HEK293 (cell line): ENCODE measurements around the gene NFAT5.

ENCODE experiments used
- CTCF ChIA-PET: fragments of 350-600 bp; formaldehyde crosslinking; extraction: SDS; loops from one replicate; lab custom pipeline; 2021; ENCODE audit warnings: antibody characterized with exemption; lab: Yijun Ruan, JAX
- POLR2A ChIA-PET: fragments of 300-600 bp; formaldehyde crosslinking; extraction: SDS; loops from one replicate; lab custom pipeline; 2020; ENCODE audit warnings: antibody characterized with exemption, inconsistent platforms; lab: Yijun Ruan, JAX
- H3K27ac ChIP-seq: fragments of 200-500 bp; sonication (Bioruptor generic); 2 replicates; pipeline ENCODE4 v1.5.1; 2014; ENCODE audit warnings: low read depth, low read length, control low read depth, inconsistent platforms; ENCODE audit errors: extremely low read depth
- H3K36me3 ChIP-seq, 2 experiments: fragments of 200-500 bp in 1 of 2; sonication (Bioruptor generic) in 1 of 2; 1 replicate in 1 of 2; 2 replicates in 1 of 2; pipeline ENCODE4 v1.5.1; 2014 to 2017; ENCODE audit warnings: inconsistent platforms in 2 of 2, low read length in 2 of 2; ENCODE audit not compliant: control insufficient read depth in 2 of 2, insufficient read depth in 1 of 2
- H3K4me1 ChIP-seq: fragments of 200-500 bp; sonication (Bioruptor generic); 2 replicates; pipeline ENCODE4 v1.5.1; 2014; ENCODE audit warnings: mild to moderate bottlenecking, low read length, inconsistent platforms; ENCODE audit not compliant: control insufficient read depth, insufficient read depth
- H3K4me3 ChIP-seq: 2 replicates; pipeline ENCODE4 v1.5.1; 2011; ENCODE audit warnings: low read depth, mild to moderate bottlenecking, control low read depth, low read length, moderate library complexity
- H3K9me3 ChIP-seq: fragments of 200-500 bp; sonication (Bioruptor generic); 2 replicates; pipeline ENCODE4 v1.5.1; 2014; ENCODE audit warnings: low read depth, low read length, inconsistent platforms; ENCODE audit not compliant: control insufficient read depth, insufficient read depth
- GLIS1 ChIP-seq: fragments of 450-650 bp; formaldehyde crosslinking; IDR thresholded peaks from 2 replicates; pipeline ENCODE4 v1.5.1; 2016; ENCODE audit warnings: missing biosample characterization, missing genetic modification characterization
- HOXA7 ChIP-seq: sonication (generic); formaldehyde crosslinking; IDR thresholded peaks from 2 replicates; pipeline ENCODE4 v1.8.1; 2022; ENCODE audit warnings: missing genetic modification reagents, borderline replicate concordance
- KLF7 ChIP-seq: fragments of 450-650 bp; formaldehyde crosslinking; IDR thresholded peaks from 2 replicates; pipeline ENCODE4 v1.5.1; 2016; ENCODE audit warnings: missing biosample characterization, missing genetic modification characterization, borderline replicate concordance
- PRDM1 ChIP-seq: fragments of 450-650 bp; formaldehyde crosslinking; IDR thresholded peaks from 2 replicates; pipeline ENCODE4; 2016; ENCODE audit warnings: missing biosample characterization, missing genetic modification characterization
- YY1 ChIP-seq: fragments of 450-650 bp; formaldehyde crosslinking; IDR thresholded peaks from 2 replicates; pipeline ENCODE4 v1.5.1; 2018; ENCODE audit warnings: missing biosample characterization, missing genetic modification characterization
- ZBTB17 ChIP-seq: fragments of 450-650 bp; formaldehyde crosslinking; IDR thresholded peaks from 2 replicates; pipeline ENCODE4 v1.5.1; 2016; ENCODE audit warnings: missing biosample characterization, missing genetic modification characterization
- ZEB2 ChIP-seq: fragments of 450-650 bp; formaldehyde crosslinking; IDR thresholded peaks from 2 replicates; pipeline ENCODE4 v1.5.1; 2016; ENCODE audit warnings: missing biosample characterization, missing genetic modification characterization
- ZFP37 ChIP-seq: fragments of 450-650 bp; formaldehyde crosslinking; IDR thresholded peaks from 2 replicates; pipeline ENCODE4 v1.5.1; 2016; ENCODE audit warnings: missing biosample characterization, missing genetic modification characterization
- ZNF521 ChIP-seq: fragments of 450-650 bp; formaldehyde crosslinking; IDR thresholded peaks from 2 replicates; pipeline ENCODE4 v1.5.1; 2017; ENCODE audit warnings: missing biosample characterization, mild to moderate bottlenecking, missing genetic modification characterization
- TF ChIP-seq, protein P1 (sequence below): fragments of 450-650 bp; formaldehyde crosslinking; IDR thresholded peaks from 2 replicates; pipeline ENCODE4 v1.5.1; 2017; ENCODE audit warnings: missing biosample characterization, missing genetic modification characterization

The NFAT5 gene

DNA sequence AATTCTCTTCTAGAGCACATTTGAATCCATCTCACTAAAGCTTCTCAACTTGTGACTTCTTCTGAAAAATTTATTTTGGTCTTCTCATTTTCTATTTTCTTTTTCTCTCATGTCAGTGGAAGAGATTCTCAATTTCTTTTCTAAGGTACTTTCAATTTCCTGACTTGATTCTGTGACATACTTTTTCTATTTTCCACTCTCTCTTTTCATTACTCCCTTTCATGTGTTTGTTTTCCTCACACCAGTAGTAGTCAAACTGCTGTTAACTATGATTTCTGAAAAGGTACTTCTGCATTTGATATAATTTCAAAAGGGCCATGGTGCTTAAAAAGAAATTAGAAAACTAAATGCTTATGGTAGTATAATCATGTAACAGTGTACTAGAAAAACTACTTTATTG, 41.9 kb downstream of the NFAT5 start:
- peaks cover 16% of the 10 kb centered on the region for H3K4me1 ChIP-seq
- peaks cover 0 to 6% of the 10 kb centered on the region in 2 experiments; a peak in 1 of 3 replicates for H3K36me3 ChIP-seq
- no peaks in the 10 kb centered on the region for H3K9me3 ChIP-seq
- ChIA-PET CTCF (no interaction called here), POLR2A (no interaction called here)
- no peak overlapping the region for H3K4me3 ChIP-seq
- TF ChIP-seq ZEB2 (tag by site-specific recombination) (no peak), YY1 (no peak), HOXA7 (no peak), PRDM1 (tag by site-specific recombination) (peak; percentile 90)
- no peak overlapping the region for H3K27ac ChIP-seq

DNA sequence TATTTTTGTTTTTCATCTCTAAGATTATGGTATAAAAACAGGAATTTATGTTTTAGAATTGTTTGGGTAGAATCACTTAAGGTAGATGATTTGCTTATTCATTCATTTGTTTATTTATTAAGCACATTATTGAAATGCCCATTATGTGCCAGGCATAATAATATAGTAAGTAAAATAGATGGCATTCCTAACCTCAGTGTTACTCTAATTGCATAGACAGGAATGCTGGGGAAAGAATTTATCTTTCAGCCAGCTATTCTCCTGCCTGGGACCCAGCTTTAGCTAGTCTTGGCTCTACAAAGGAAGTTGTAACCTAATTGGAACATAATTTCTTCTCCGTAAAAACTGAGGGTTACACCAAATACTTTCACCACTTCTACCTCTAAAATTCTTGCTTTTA, 44.6 kb downstream of the NFAT5 start:
- TF ChIP-seq KLF7 (tag by site-specific recombination) (no peak), ZBTB17 (tag by site-specific recombination) (peak; percentile 45)
- ChIA-PET CTCF (no interaction called here), POLR2A (no interaction called here)
- H3K4me1 ChIP-seq = peaks cover 25% of the 10 kb centered on the region
- no peaks in the 10 kb centered on the region for H3K9me3 ChIP-seq
- peaks cover under 1 to 3% of the 10 kb centered on the region in 2 experiments; a peak in 2 of 3 replicates for H3K36me3 ChIP-seq
- no peak overlapping the region for H3K27ac ChIP-seq
- no peak overlapping the region for H3K4me3 ChIP-seq

DNA sequence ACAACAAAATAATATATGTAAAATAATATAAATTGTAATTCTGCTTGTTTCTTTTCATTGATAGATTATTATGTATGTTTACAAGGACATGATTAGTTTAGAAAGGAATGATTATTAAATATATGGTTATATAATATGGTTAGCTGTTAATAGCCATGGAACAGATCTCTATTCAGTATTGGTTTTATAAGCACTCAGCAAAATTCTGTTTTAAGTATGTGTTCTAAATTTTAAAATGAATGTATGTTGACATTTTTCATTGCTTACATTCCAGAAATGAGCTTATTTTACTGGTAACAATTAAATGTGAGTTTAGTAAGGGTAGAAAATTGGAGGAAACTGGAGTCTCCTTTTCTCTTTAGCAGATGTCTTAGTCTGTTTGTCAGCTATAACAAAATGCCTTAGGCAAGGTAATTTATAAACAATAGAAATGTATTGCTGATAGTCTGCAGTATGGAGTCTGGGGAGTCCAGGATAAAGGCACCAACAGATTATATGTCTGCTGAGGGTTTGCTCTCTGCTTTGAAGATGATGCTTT, 45.4 kb downstream of the NFAT5 start:
- peaks cover 3% of the 10 kb centered on the region in 2 experiments; a peak in 2 of 3 replicates for H3K36me3 ChIP-seq
- no peak overlapping the region for H3K4me3 ChIP-seq
- H3K9me3 ChIP-seq = no peaks in the 10 kb centered on the region
- peaks cover 25% of the 10 kb centered on the region for H3K4me1 ChIP-seq
- TF ChIP-seq, protein P1, sequence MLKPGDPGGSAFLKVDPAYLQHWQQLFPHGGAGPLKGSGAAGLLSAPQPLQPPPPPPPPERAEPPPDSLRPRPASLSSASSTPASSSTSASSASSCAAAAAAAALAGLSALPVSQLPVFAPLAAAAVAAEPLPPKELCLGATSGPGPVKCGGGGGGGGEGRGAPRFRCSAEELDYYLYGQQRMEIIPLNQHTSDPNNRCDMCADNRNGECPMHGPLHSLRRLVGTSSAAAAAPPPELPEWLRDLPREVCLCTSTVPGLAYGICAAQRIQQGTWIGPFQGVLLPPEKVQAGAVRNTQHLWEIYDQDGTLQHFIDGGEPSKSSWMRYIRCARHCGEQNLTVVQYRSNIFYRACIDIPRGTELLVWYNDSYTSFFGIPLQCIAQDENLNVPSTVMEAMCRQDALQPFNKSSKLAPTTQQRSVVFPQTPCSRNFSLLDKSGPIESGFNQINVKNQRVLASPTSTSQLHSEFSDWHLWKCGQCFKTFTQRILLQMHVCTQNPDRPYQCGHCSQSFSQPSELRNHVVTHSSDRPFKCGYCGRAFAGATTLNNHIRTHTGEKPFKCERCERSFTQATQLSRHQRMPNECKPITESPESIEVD (tag by site-specific recombination) = peak; percentile 24; the same call in 1 of the 2 replicates
- TF ChIP-seq ZNF521 (tag by site-specific recombination) = no peak
- no peak overlapping the region for H3K27ac ChIP-seq
- POLR2A ChIA-PET = no interaction called here
- CTCF ChIA-PET = interaction anchor here (0.6 kb wide), 1 partner anchor 99 kb away, joined by 3 read pairs; no protein-coding TSS in a partner anchor

DNA sequence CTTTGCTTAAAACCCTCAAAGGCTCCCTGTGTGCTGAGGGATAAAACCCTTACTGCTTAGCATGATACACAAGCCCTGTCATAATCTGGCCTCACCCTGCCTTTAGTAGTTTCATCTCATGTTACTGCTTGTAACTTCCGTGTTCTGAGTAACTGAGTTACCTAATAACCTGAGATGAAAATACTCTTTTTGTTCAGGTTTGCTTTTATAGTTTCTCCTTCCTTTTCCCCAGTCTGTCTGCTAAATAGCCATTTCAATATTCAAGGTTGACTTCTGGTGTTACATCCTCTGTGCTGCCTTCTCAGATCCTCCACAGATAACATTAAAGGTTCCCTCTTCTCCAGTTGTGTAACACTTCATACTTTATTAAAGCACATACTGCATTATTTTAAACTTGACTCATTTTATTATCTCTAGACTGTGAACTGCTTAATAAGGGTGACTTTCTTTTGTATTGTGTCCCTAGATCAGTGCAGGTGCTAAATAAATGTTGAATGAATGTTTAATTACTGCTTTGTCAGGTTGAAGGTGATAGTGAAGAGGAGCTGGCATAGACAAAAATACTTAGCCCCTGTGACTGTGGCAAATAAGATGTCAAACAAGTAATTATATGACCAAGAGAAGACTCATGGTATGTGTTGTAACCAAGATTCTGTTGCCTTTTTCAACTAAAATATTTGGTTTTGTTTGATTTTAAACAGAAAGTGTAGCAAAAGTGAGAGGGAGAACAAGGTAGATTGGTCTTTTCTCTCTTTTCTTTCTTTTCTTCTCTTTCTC, 47.8 kb downstream of the NFAT5 start:
- Histone ChIP-seq H3K27ac (no peak overlapping the region), H3K9me3 (no peaks in the 10 kb centered on the region), H3K4me3 (no peak overlapping the region), H3K4me1 (peaks cover 25% of the 10 kb centered on the region), H3K36me3 (peaks cover 0 to 3% of the 10 kb centered on the region in 2 experiments; a peak in 2 of 3 replicates)
- ChIA-PET CTCF (no interaction called here), POLR2A (no interaction called here)
- TF ChIP-seq GLIS1 (tag by site-specific recombination) = no peak
- TF ChIP-seq, protein P1 (tag by site-specific recombination) = peak; percentile 9; the same call in 1 of the 2 replicates
- TF ChIP-seq ZFP37 (tag by site-specific recombination) = no peak
- TF ChIP-seq PRDM1 (tag by site-specific recombination) = peak; percentile 86
